Activated CD8-positive, alpha-beta T cell treated with anti-CD3 and anti-CD28 coated beads for 36 hours (primary cell): Measurements from ENCODE around the gene MYLK. TPM values are rescaled to one million over a fixed set of nuclear protein-coding genes. Genes with fewer than 3 reads are reported as not detected.
"Not testable (repeated sequence)": the region's sequence is repeated elsewhere in the genome, so short reads cannot be mapped to it uniquely, and the experiment has no call there.

Experiments used
- ATAC-seq: fragments of 200-7000 bp; cut with Tn5 transposase; one replicate; pipeline ENCODE4 v1.10.0; 2021; ENCODE audit warnings: mild to moderate bottlenecking, moderate library complexity
- CTCF ChIA-PET: fragments of 350-600 bp; sonication (Branson Sonifier 250); formaldehyde crosslinking; loops from one replicate; lab custom pipeline; 2021; ENCODE audit warnings: antibody characterized with exemption; lab: Charles Lee
- POLR2A ChIA-PET: fragments of 350-600 bp; sonication (Branson Sonifier 250); formaldehyde crosslinking; loops from one replicate; lab custom pipeline; 2021; ENCODE audit warnings: antibody characterized with exemption; lab: Charles Lee
- DNase-seq: peaks from one replicate; pipeline ENCODE4 v3.0.0-alpha.2; 2020
- H3K27ac Mint-ChIP-seq: one replicate; pipeline ENCODE4 v1.8.0; 2021; ENCODE audit warnings: mild to moderate bottlenecking, mixed read lengths
- H3K27me3 Mint-ChIP-seq: one replicate; pipeline ENCODE4 v1.8.0; 2021; ENCODE audit warnings: mixed read lengths
- H3K36me3 Mint-ChIP-seq: one replicate; pipeline ENCODE4 v1.8.0; 2021; ENCODE audit warnings: low read depth, mixed read lengths
- H3K4me1 Mint-ChIP-seq: one replicate; pipeline ENCODE4 v1.8.0; 2021; ENCODE audit warnings: low read depth, mixed read lengths
- H3K4me3 Mint-ChIP-seq: one replicate; pipeline ENCODE4 v1.8.0; 2021; ENCODE audit warnings: mild to moderate bottlenecking, moderate library complexity, mixed read lengths
- H3K9me3 Mint-ChIP-seq: one replicate; pipeline ENCODE4 v1.8.0; 2021; ENCODE audit warnings: mixed read lengths
- intact Hi-C: fragments of 100-400 bp; cut with micrococcal nuclease; formaldehyde crosslinking; loops from one replicate; pipeline ENCODE4 v1.10.0; 2022
- total RNA-seq, 2 experiments: library from RNA; stranded (reverse); gene quantifications; one replicate each; pipeline ENCODE4 v1.2.3, GENCODE V29; 2021
- TF ChIP-seq, protein P1 (sequence below): fragments of 200-600 bp; IDR thresholded peaks from one replicate; pipeline ENCODE4 v1.8.0; 2022; ENCODE audit warnings: antibody characterized with exemption, mild to moderate bottlenecking

Gene MYLK
- total RNA-seq, 2 experiments from 2014 or later = 0.34 TPM; not detected in 1

DNA sequence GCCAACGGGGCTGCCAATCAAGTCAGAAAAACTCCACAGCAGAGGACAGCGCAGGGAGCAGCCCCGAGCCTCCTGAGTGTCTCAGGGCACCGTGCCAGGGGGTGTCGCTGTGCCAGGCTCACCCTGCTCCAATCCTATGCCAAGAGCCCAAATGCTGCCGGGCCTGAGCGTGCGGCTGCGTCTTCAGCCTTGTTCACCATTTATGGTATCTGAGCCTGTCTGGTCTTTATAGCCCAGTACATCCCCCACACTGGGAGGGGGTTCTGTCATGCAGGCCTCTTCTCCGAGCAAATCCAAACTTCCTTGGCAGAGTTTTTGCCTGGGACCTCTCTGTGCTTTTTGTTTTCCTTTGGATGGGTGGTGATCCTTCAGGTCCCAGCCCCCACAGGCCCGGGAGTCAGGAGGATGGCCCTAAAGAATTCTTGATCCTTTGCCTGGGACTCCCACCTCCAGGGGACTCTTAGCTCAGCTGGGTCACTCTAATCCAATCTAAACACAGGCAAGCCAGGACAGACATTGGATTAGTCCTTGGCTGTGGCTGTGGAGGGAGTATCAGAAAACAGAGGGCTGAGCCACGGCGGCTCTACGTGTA lies 164.2 kb downstream of the MYLK start:
- ChIA-PET CTCF (interaction anchor here (0.9 to 1.0 kb wide), 2 partner anchors 13 to 77 kb away, joined by 3 to 5 read pairs; no protein-coding TSS in a partner anchor), POLR2A (no interaction called here)
- H3K9me3 Mint-ChIP-seq = no peaks in the 10 kb centered on the region
- TF ChIP-seq, protein P1, sequence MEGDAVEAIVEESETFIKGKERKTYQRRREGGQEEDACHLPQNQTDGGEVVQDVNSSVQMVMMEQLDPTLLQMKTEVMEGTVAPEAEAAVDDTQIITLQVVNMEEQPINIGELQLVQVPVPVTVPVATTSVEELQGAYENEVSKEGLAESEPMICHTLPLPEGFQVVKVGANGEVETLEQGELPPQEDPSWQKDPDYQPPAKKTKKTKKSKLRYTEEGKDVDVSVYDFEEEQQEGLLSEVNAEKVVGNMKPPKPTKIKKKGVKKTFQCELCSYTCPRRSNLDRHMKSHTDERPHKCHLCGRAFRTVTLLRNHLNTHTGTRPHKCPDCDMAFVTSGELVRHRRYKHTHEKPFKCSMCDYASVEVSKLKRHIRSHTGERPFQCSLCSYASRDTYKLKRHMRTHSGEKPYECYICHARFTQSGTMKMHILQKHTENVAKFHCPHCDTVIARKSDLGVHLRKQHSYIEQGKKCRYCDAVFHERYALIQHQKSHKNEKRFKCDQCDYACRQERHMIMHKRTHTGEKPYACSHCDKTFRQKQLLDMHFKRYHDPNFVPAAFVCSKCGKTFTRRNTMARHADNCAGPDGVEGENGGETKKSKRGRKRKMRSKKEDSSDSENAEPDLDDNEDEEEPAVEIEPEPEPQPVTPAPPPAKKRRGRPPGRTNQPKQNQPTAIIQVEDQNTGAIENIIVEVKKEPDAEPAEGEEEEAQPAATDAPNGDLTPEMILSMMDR = no peak
- DNase-seq (no peak), ATAC-seq (no peak)
- no peaks in the 10 kb centered on the region for H3K4me1 Mint-ChIP-seq
- no peak overlapping the region for H3K27ac Mint-ChIP-seq
- H3K36me3 Mint-ChIP-seq = no peaks in the 10 kb centered on the region
- peaks cover 4% of the 10 kb centered on the region for H3K27me3 Mint-ChIP-seq
- no peak overlapping the region for H3K4me3 Mint-ChIP-seq
- intact Hi-C loops = loop anchor here (5.0 kb wide), 1 partner anchor 78 kb away; no protein-coding TSS in a partner anchor

DNA sequence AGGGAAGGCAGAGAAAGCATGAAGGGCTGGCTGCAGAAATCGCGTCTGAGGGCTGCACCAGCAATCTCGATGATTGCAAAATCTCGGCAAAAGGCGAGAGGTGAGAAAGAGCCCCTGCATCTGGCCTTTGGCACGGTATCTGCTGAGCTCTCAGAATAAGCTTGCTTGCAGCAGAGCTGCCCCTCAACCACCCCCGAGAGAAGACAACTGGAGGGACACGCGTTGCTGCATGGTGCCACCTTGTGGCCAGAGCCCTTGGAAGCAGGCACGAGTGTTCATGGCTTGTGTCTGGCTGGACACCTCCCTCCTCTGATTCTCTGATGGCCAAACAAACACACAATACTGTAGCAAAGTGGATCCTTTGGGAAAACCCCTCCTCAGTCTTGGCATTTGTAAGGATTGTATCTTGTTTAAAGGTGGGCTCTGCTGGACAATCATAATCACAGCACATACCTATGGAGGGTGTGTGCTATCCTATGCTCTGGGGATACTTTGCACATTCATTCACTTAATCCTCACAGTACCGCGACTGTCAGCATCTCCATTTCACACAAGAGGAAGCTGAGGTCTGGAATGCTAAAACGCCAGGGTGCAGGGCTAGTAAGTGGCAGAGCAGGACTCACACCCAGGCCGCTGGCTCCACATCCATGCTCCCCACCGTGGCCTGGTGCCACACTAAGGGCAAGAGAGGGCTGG lies 164.9 kb downstream of the MYLK start:
- H3K4me1 Mint-ChIP-seq, H3K27me3 Mint-ChIP-seq, POLR2A ChIA-PET, H3K9me3 Mint-ChIP-seq, H3K27ac Mint-ChIP-seq, H3K4me3 Mint-ChIP-seq, intact Hi-C loops, H3K36me3 Mint-ChIP-seq: not testable (repeated sequence)
- ATAC-seq (peak; percentile 62), DNase-seq (peak; percentile 68)
- CTCF ChIA-PET = interaction anchor here (0.8 to 1.7 kb wide), 3 partner anchors 64 to 150 kb away, joined by 3 to 4 read pairs (median 3); no protein-coding TSS in a partner anchor
- TF ChIP-seq, protein P1 = peak; percentile 51

DNA sequence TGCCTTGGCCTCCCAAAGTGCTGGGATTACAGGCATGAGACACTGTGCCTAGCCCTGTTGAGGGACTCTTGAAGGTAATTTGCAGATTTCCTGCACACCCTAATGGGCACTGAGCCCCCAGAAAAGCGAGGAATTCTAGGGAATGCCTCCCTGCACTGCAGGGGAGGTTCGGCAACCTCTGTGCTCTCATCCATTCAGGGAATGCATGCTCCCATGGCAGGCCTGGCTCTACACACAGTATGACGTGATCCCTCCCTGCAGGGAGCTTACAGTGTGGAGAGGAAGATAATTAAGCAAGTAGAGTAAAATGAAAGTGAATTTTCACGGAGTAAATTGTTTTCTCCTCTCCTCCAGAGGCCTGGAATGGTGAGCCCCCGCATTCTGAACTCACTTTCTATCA lies 166.0 kb downstream of the MYLK start:
- Mint-ChIP-seq H3K4me3 (no peak overlapping the region), H3K36me3 (no peaks in the 10 kb centered on the region), H3K27ac (no peak overlapping the region), H3K9me3 (no peaks in the 10 kb centered on the region), H3K27me3 (peaks cover 1% of the 10 kb centered on the region), H3K4me1 (no peaks in the 10 kb centered on the region)
- ChIA-PET POLR2A (no interaction called here), CTCF (interaction anchor here (0.7 to 1.8 kb wide), 4 partner anchors 22 to 76 kb away, joined by 3 to 5 read pairs (median 4); no protein-coding TSS in a partner anchor)
- ATAC-seq (no peak), DNase-seq (no peak)
- TF ChIP-seq, protein P1 = no peak
- intact Hi-C loops = no loop called here

DNA sequence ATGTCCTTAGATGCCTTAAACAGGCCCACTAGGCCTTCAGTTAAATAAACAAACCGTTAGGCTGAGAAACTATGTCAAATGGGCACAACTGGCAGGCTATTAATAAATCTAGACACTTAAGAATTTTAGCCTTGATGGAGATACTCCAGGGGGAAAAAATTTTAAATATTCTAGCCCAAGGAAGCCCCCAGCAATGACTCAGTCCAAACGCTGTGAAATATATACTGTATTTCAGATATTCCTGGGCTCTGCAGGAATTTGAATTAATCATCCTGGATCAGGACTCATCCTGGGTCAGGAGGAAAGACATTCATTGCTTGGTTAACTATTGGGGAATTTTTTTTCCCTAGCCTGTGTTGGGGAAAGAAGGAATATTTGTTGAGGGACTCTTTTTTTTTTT lies 166.7 kb downstream of the MYLK start:
- H3K36me3 Mint-ChIP-seq, H3K4me1 Mint-ChIP-seq, POLR2A ChIA-PET, H3K9me3 Mint-ChIP-seq, H3K4me3 Mint-ChIP-seq, H3K27ac Mint-ChIP-seq, ATAC-seq, H3K27me3 Mint-ChIP-seq, intact Hi-C loops, DNase-seq: not testable (repeated sequence)
- CTCF ChIA-PET = interaction anchor here (1.0 to 1.8 kb wide), 2 partner anchors 65 to 75 kb away, joined by 3 to 5 read pairs; no protein-coding TSS in a partner anchor

DNA sequence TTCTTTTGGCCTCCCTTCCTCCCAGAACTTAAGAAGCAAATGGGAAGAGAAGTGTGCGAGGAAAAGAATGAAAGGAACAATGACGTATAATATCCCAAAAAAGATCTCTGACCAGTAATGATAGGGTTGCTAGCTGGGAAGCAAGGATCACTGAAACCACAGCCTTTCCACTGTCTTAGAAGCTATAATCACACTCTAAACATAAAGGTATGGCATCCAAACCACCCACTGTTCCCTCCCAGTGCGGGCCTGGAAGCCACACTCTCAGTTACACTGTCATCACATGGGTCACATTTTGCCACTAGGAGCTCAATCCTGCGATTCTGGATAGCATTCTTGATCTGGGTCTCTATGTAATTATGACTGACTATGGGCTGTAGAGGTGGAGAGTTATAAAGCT lies 167.7 kb downstream of the MYLK start:
- ChIA-PET POLR2A (no interaction called here), CTCF (interaction anchor here (1.0 to 1.8 kb wide), 2 partner anchors 64 to 74 kb away, joined by 3 to 5 read pairs; no protein-coding TSS in a partner anchor)
- Mint-ChIP-seq H3K27me3 (no peaks in the 10 kb centered on the region), H3K9me3 (no peaks in the 10 kb centered on the region), H3K27ac (no peak overlapping the region), H3K36me3 (no peaks in the 10 kb centered on the region), H3K4me1 (no peaks in the 10 kb centered on the region), H3K4me3 (no peak overlapping the region)
- intact Hi-C loops = no loop called here
- TF ChIP-seq, protein P1 = no peak
- ATAC-seq = no peak
- no peak for DNase-seq
